Hematopoietic multipotent progenitor cell treated with erythropoietin and hydrocortisone succinate and interleukin-3 and kit ligand, for 17 days (in vitro differentiated cells): ENCODE data around the gene NFKB2.

Experiments
- DNase-seq: peaks from one replicate; pipeline ENCODE4 v3.0.0-alpha.2; 2015; ENCODE audit warnings: low spot score

NFKB2 gene

GRCh38 chr10:102394801-102395399 is 605 bp upstream of the NFKB2 start:
- peak; percentile 74 for DNase-seq

GRCh38 chr10:102396317-102396650 is 779 bp downstream of the NFKB2 start:
- peak; percentile 37 for DNase-seq

- DNase-seq = no peak
Observed at GRCh38 chr10:102396730-102397151, 1.2 kb downstream of the NFKB2 start.

- no peak for DNase-seq
Observed at GRCh38 chr10:102397222-102398171, 2.0 kb downstream of the NFKB2 start.

GRCh38 chr10:102398172-102399020 is 2.9 kb downstream of the NFKB2 start:
- no peak for DNase-seq

- peak; percentile 90 for DNase-seq
Observed at GRCh38 chr10:102399217-102400021, 3.9 kb downstream of the NFKB2 start.

- DNase-seq = no peak
Observed at GRCh38 chr10:102400076-102400475, 4.6 kb downstream of the NFKB2 start.

GRCh38 chr10:102400598-102401341 is 5.3 kb downstream of the NFKB2 start:
- DNase-seq = no peak

GRCh38 chr10:102401342-102401654 is 5.8 kb downstream of the NFKB2 start:
- DNase-seq = no peak

- no peak for DNase-seq
Observed at GRCh38 chr10:102401735-102402511, 6.4 kb downstream of the NFKB2 start.

- DNase-seq = no peak
Observed at GRCh38 chr10:102402512-102402896, 7.0 kb downstream of the NFKB2 start.

GRCh38 chr10:102403115-102403514 is 7.6 kb downstream of the NFKB2 start:
- no peak for DNase-seq

GRCh38 chr10:102404361-102405107 is 9.0 kb downstream of the NFKB2 start:
- DNase-seq = no peak

- no peak for DNase-seq
Observed at GRCh38 chr10:102405108-102405571, 9.6 kb downstream of the NFKB2 start.

- DNase-seq = no peak
Observed at GRCh38 chr10:102405632-102406031, 10.1 kb downstream of the NFKB2 start.

- DNase-seq = no peak
Observed at GRCh38 chr10:102406815-102407214, 11.3 kb downstream of the NFKB2 start.

GRCh38 chr10:102407425-102408130 is 12.1 kb downstream of the NFKB2 start:
- DNase-seq = no peak

- DNase-seq = no peak
Observed at GRCh38 chr10:102408131-102408727, 12.7 kb downstream of the NFKB2 start.
